Activated CD4-positive, alpha-beta T cell treated with anti-CD3 and anti-CD28 coated beads, Interleukin-2, Interleukin-6, amounts not matched to agents 100 ng/mL and 50 ng/mL, durations not matched to agents 16 hours and 8 hours (primary cell): ENCODE measurements around the gene CHADL.
"Not testable (repeated sequence)": the region's sequence is repeated elsewhere in the genome, so short reads cannot be mapped to it uniquely, and the experiment has no call there.

Experiments
- DNase-seq: peaks from one replicate; pipeline ENCODE4 v3.0.0-alpha.2; 2020

The CHADL gene

GRCh38 chr22:41181349-41182241 is 59.1 kb downstream of the CHADL start:
- no peak for DNase-seq

- DNase-seq = no peak
Observed at GRCh38 chr22:41180926-41181325, 59.8 kb downstream of the CHADL start.

GRCh38 chr22:41180362-41180761 is 60.4 kb downstream of the CHADL start:
- not testable (repeated sequence) for DNase-seq
